GM21786 (cell line): ENCODE data around the gene PLXNB2.

ENCODE experiments used
- ATAC-seq: cut with Tn5 transposase; IDR thresholded peaks from one replicate; pipeline ENCODE4 v1.9.1; 2021; ENCODE audit not compliant: unreplicated experiment

Gene PLXNB2

DNA sequence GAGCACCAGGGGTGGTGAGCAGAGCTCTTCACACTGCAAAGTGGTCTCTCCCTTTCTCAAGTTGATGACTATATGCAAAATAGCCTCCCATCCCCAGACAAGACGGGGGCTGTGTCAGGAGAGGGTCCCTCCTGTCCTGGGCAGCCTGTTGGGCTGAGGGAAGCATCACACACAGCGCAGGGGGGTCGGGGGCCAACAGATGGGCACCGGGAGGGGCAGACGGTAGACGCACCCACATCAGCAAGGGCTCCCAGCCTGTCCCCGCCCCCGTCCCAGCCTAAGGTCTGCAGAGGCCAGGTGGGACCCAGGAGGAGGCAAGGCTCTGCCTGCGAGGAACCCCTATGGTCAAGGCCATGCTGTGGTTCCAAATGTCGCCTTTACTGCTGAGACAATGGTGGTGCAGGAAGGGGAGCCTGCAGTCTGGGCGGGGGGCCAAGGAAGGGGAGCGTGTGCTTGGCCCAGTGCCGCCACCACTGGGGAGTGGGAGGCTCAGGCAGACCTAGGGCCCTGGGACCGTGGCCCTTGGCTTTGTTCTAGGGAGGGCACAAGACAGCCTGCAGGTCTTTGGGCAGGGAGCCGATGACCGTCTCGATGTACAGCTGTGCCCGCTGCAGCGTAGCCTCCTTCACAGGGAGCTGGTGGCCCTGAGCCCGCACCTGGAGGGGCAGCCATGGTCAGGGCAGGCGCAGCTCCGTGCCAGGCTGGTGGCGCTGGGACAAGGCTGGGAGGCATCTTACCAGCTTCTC, 4.3 kb upstream of the PLXNB2 start:
- no peak for ATAC-seq

GRCh38 chr22:50310949-50311444, 3.6 kb upstream of the PLXNB2 start:
- no peak for ATAC-seq

GRCh38 chr22:50310031-50310722, 2.7 kb upstream of the PLXNB2 start:
- no peak for ATAC-seq

- no peak for ATAC-seq
Measured at GRCh38 chr22:50309601-50309991, 2.1 kb upstream of the PLXNB2 start.

DNA sequence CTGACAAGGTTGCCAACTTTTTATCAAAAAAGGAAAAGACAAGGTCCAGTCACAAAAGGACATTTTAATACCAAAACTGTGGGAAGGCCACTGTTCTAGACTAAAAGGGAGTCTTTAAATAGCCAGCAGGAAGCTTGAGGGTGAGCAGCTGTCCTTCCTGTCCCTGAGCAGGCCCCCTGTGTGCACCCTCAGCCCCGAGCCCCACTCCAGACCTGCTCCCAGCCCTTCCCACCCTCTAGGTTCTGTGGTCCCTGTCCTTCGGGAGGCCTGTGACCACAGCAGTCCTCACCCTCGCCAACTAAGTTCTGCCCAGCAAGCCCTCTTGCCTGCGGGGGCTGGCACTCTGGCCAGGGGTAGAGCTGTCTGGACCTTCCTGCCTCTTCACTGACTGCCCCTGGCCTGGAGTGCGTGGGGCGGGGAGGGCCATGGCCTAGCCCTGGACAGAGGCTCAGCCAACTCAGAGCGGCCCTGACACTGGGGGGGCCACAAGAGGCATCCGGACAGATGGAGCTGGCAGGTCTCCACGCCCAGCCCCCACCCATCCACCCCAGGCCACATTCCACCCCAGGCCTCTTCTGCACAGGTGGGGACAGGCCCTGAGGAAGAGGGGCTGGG, 1.6 kb upstream of the PLXNB2 start:
- no peak for ATAC-seq

DNA sequence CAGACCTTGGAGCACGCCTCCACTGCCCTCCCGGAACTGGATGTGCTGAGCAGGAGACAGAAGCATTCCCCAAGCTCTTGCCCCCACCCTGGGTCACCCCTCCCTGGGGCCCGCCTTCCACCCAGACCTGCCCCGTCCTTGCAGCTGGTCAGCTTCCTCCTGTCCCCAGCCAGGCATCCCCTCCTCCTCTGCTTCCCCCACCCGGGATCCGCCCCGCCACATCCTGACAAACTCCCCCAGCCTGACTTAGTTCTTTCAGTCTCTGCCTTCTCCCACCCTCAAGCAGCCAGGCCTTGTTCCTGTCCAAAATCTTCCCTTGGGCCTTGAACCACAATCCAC, 1.1 kb upstream of the PLXNB2 start:
- no peak for ATAC-seq

DNA sequence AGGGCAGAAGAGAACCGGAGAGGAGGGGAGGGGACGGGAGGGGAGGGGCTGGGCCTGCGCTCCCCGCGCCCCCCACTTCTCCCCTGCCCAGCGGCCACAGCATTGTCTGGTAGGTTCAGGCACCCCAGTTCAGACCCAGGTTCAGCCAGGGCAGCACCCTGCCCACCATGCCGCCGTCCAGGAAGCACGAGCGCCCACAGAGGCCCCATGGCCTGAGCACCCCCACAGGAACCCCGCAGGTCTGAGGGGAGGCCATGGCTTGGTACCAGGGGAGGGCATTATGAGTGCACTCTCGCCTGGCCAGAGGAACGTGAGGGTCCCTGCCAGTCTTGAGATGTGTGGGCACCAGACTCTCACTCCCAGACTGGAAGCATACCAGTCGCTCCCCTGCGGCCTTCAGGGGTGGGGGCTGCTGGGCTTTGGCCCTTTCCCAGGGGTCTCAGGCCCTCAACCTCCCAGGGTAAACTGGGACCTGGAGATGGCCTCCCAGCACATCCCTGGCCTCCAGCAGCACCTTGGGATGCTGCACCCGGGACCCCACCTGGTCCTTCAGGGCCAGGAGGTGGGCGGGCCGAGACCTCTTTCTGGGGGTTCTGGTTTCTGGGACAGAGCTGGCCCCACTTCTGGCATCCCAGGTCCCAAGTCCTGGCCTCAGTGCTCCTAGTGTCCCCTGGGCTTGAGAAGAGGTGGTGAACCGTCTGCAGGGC, 597 bp upstream of the PLXNB2 start:
- no peak for ATAC-seq

- no peak for ATAC-seq
Measured at GRCh38 chr22:50305923-50306566, 1.4 kb downstream of the PLXNB2 start.

- no peak for ATAC-seq
Measured at GRCh38 chr22:50305393-50305922, 2.0 kb downstream of the PLXNB2 start.

DNA sequence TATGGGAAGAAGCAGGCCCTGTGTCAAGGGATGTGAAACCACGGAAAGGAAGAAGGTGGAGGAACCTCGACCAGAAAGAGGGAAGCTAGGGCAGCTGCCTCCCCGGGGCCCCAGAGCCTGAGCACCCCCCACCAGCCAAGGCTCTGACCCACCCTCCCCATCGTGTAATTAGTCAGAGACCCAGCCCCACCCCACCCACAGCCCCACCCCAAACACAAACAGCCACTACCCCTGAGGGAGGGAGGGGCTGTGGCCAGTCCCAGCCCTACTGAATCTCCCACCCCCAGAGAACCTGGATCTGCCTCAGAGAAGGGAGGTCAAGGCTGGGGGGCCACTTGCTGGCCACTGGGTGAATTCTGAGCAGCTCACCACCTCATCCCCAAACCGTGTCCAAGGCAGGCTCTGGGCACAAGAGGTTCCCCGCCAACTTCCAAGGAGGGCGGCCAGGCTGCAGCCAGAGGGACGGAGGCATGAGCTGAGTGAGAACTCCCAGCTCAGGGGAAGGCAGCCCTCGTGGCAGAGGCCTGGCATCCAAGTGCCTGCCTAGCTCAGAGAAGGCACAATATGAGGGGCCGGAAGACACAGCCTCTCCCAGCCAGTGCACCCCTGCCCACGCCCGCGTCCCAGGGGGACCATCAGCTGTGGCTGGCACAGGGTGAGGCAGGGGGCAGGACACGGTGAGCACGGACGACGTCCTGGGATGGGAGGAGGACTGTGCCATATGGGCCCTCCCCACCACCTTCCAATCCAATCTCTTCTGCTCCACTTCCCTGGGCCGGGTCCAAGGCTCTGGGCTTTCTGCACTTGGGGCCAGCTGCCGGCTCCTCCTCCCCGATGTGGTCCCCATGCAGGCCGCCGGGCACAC, 2.7 kb downstream of the PLXNB2 start:
- no peak for ATAC-seq

DNA sequence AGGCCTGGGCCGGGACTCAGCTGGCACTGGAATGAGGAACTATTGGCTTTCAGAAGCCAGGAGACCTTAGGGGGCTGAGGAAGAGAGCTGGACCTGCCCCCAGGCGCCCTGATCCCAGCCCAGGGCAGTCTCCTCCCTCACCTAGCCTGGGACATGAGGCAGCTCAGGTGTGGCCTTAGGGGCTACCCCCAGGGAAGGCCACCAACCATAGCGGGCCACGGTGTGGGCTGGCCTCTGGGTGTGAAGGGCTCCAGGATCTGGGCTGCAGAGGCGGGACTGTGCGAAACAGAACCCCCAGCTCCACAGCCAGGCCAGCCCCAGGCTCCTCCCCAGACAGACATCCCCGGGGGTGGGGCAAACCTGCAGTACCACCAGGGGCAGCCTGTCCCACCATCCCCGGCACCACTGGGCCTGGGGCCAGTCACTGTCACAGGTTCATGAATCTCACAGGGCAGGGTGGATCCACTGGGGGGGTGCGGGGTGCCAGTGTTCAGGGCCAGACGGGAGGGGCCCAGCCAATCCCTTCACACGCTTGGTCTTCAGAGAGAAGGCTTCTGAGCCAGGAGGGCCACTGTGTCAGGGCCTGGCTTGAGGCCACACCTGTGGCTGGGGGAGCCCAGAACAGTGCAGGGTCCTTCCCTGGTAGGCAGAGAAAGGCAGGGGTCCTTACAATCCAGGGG, 3.5 kb downstream of the PLXNB2 start:
- ATAC-seq: no peak

DNA sequence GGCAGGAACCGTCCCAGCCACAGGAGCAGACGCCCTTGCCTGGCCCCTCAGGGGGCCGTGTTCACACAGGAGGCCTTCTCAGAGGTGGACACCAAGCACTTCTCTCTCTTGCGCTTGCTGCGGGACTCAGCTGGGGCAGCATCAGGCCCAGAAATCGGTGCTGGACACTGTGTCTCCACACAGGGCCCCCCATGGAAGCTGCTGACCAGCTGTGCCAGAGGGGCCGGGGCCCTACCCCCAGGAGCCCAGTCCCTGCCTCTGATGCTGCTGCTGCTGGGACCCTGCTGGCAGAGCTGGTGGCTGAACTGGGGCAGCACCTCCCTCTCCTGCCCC, 4.0 kb downstream of the PLXNB2 start:
- ATAC-seq: no peak

GRCh38 chr22:50302564-50302963, 4.9 kb downstream of the PLXNB2 start:
- ATAC-seq: no peak

DNA sequence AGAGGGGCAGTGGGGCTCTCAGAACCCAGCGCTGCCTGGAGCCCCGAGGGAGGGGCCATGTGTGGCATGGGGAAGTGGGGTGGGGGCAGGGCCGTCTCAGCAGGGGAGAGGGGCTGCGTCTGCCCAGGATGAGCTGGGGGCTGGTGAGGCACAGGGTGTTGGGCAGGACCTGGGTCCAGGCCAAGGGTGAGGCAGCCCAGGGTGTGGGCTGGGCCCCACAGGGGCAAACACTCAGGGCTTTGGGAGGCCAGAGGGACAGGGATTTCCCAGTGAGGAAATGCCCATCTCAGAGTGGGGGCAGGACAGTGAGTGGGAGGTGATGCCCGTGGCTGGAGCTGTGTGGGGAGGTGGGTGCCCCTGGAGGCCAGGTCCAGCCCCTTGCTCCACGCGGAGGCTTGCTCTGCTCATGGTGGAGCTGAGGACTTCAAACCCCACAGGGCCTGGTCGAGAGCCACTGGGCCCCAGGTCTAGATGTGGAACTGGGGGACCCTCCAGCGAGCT, 5.4 kb downstream of the PLXNB2 start:
- ATAC-seq: no peak

DNA sequence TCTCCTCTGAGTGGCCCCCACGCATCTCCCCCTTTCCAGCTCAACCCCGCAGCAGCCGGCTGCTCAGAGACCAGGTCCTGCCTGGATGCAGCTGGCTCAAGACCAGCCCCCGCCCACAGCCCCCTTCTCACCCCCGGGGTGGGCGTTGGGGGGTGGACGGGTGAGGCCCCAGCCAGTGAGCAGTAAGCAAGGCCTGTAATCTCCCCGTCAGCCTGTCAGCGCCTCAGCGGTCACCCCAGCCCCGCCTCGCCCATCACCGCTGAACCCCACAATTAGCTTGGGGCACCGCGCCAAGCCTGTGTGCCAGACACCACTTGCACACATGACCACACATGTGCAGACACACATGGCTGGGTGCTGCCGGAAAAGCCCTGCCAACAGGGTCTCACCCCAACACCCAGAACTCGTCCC, 5.9 kb downstream of the PLXNB2 start:
- ATAC-seq: no peak

GRCh38 chr22:50300620-50301257, 6.7 kb downstream of the PLXNB2 start:
- ATAC-seq: no peak

DNA sequence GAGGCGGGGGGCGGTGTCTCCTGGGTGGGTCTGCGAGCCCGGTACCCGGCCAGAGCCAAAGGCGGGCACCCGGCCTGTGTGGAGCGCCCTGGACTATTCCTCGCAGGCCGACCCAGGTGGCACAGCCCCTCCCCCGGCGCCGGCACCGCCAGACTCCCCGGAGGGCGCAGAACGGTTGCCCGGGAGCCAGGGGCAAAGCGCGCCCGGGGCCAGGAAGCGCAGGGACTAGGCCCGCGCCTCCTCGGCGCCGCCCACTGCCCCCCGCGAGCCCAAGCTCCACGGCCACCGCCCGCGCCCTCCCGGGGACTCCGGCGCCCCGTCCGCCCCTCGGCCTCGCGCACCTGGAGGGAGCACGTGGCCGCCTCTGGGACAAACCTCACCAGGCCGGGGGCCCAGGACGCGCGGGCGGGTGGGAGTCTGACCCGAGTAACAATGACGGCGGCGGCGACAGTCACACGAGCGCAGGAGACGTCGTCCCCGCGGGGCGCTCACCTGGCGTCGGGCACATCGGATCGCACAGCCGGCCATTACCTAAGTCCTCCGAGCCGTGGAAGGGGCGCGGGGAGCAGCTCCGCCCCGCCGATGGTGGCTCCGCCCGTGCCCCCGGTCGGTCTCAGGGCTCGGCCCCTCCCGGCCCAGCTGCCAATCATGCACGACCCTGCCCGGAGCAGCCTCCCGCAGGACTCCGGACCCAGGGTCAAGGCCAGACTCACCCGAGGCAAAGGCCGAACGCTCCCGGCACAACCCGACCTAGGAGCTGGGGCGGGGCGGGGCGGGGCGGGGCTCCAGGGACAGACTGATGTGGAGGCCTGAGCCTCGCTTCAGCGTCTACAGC, 7.4 kb downstream of the PLXNB2 start:
- ATAC-seq: no peak
